Adrenal gland (tissue), 5 donors: Measurements from ENCODE around the gene LHFPL6.

Experiments used
- CTCF ChIP-seq, 6 experiments: fragments of 450-650 bp in 4 of 6; fragments of 200-600 bp in 2 of 6; sonication (generic) in 1 of 6; IDR thresholded peaks; 1 replicate in 5 of 6; 2 replicates in 1 of 6; pipeline versions ENCODE4 v1.5.1 to v1.8.0; 2016 to 2021; ENCODE audit warnings: antibody characterized with exemption in 6 of 6, mild to moderate bottlenecking in 2 of 6, moderate library complexity in 1 of 6
- POLR2A ChIP-seq, 2 donors: fragments of 450-650 bp; IDR thresholded peaks; one replicate each; pipeline ENCODE4 v1.6.1; 2017; ENCODE audit warnings: antibody characterized with exemption in 2 of 2, mild to moderate bottlenecking in 2 of 2, moderate library complexity in 1 of 2
- donor health status: DM: no; HTN: no; CAD: no.

GRCh38 chr13:39631307-39631706 is 28.3 kb upstream of the LHFPL6 start:
- TF ChIP-seq CTCF (IDR thresholded peaks at IDR 0.05), result no peak
- TF ChIP-seq POLR2A (IDR thresholded peaks at IDR 0.05), result no peak
